Fibroblast of lung (primary cell): ENCODE results near the gene LCN15. TPM values are rescaled to one million over a fixed set of nuclear protein-coding genes. Genes with fewer than 3 reads are reported as not detected.

ENCODE experiments used
- DNase-seq, 2 donors: peaks; one replicate each; pipeline versions ENCODE4 v3.0.0 to v3.0.0-alpha.2; 2010; ENCODE audit warnings: low read depth in 2 of 2
- H2AFZ ChIP-seq: 2 replicates; pipeline ENCODE4 v1.5.1; 2012; ENCODE audit warnings: low read length, control low read depth, inconsistent platforms
- H3K27ac ChIP-seq: 2 replicates; pipeline ENCODE4 v1.5.1; 2011; ENCODE audit warnings: low read length, control low read depth; ENCODE audit not compliant: insufficient read depth
- H3K27me3 ChIP-seq: 2 replicates; pipeline ENCODE4 v1.5.1; 2011; ENCODE audit warnings: mild to moderate bottlenecking, low read length; ENCODE audit not compliant: control insufficient read depth, insufficient read depth
- H3K36me3 ChIP-seq: 2 replicates; pipeline ENCODE4 v1.5.1; 2011; ENCODE audit warnings: low read length; ENCODE audit not compliant: control insufficient read depth, insufficient read depth
- H3K4me1 ChIP-seq: 2 replicates; pipeline ENCODE4 v1.5.1; 2011; ENCODE audit warnings: low read length; ENCODE audit not compliant: control insufficient read depth, insufficient read depth; ENCODE audit errors: extremely low read depth
- H3K4me2 ChIP-seq: 2 replicates; pipeline ENCODE4 v1.5.1; 2011; ENCODE audit warnings: low read length, control low read depth; ENCODE audit not compliant: insufficient read depth; ENCODE audit errors: extremely low read depth
- H3K4me3 ChIP-seq, 4 experiments: fragments of 200-600 bp in 1 of 4; sonication (generic) in 1 of 4; replicated peaks in 1 of 4; 2 replicates each; pipeline ENCODE4 v1.5.1; 2011 to 2016; ENCODE audit warnings: low read length in 4 of 4, low read depth in 3 of 4, mild to moderate bottlenecking in 3 of 4, control low read depth in 2 of 4, inconsistent platforms in 1 of 4, mixed read lengths in 1 of 4; ENCODE audit not compliant: insufficient read depth in 1 of 4; ENCODE audit errors: control extremely low read depth in 1 of 4
- H3K79me2 ChIP-seq: 2 replicates; pipeline ENCODE4 v1.5.1; 2012; ENCODE audit warnings: mild to moderate bottlenecking, low read length, inconsistent platforms; ENCODE audit not compliant: control insufficient read depth, insufficient read depth
- H3K9ac ChIP-seq: 2 replicates; pipeline ENCODE4 v1.5.1; 2011; ENCODE audit warnings: mild to moderate bottlenecking, low read length, control low read depth; ENCODE audit not compliant: insufficient read depth
- H3K9me3 ChIP-seq: 2 replicates; pipeline ENCODE4 v1.5.1; 2012; ENCODE audit warnings: low read depth, low read length; ENCODE audit not compliant: control insufficient read depth, insufficient read depth
- H4K20me1 ChIP-seq: 2 replicates; pipeline ENCODE4 v1.5.1; 2011; ENCODE audit warnings: low read length; ENCODE audit not compliant: control insufficient read depth, insufficient read depth; ENCODE audit errors: extremely low read depth
- CTCF ChIP-seq, 2 donors: IDR thresholded peaks in 1 of 2; conservative IDR thresholded peaks in 1 of 2; 1 replicate in 1 of 2; 2 replicates in 1 of 2; pipeline ENCODE4 v1.5.1; 2011 to 2012; ENCODE audit warnings: low read length in 2 of 2, control low read depth in 1 of 2, inconsistent platforms in 1 of 2, low read depth in 1 of 2, mild to moderate bottlenecking in 1 of 2
- EZH2 ChIP-seq: IDR thresholded peaks from 2 replicates; pipeline ENCODE4 v1.5.1; 2012; ENCODE audit warnings: low read length, control low read depth, mild to moderate bottlenecking; ENCODE audit errors: missing control alignments
- polyA plus RNA-seq, 2 donors: library from polyadenylated mRNA; depleted of rRNA in 1 of 2; stranded (reverse) in 1 of 2; unstranded in 1 of 2; fragments of >200 nt; gene quantifications; 2 replicates each; pipeline ENCODE4 v1.2.1, GENCODE V29; 2011 to 2012; ENCODE audit warnings: missing spikeins in 1 of 2
- total RNA-seq: library from RNA; depleted of rRNA; stranded (reverse); fragments of >200 nt; gene quantifications from 2 replicates; pipeline ENCODE4 v1.2.1, GENCODE V29; 2014

Gene LCN15
- total and polyA plus RNA-seq, 2 donors (not counting 1 experiment from before 2014, with no cell fraction given): not detected

DNA sequence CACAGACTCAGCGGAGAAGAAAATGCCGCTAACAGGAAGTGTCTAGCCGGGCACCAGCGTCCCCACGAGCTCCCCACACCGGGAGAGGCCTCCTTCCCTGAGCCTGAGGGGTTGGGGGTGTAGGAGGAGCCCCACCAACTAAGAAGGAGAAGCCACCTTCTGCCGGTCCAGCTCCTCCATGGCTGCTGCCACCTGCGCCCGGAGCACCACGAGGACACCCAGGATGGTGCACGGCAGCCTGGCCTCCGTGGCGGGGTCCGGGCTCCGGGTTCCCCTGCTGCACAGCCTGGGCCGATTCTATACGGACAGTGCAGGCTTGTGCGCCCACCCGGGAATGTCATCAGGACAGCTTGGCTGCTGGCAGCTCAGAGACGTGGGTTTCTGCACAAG, 6.6 kb downstream of the LCN15 start:
- Histone ChIP-seq H3K79me2 (no peaks in the 10 kb centered on the region), H3K9me3 (no peaks in the 10 kb centered on the region), H3K36me3 (no peaks in the 10 kb centered on the region), H4K20me1 (no peaks in the 10 kb centered on the region), H3K27me3 (no peaks in the 10 kb centered on the region), H3K9ac (no peak overlapping the region), H3K4me3 (no peak overlapping the region), H3K4me2 (no peak overlapping the region), H3K4me1 (no peaks in the 10 kb centered on the region), H2AFZ (no peak overlapping the region), H3K27ac (no peak overlapping the region)
- TF ChIP-seq CTCF (conservative IDR thresholded peaks at IDR 0.05 in 1 of 2, IDR thresholded peaks at IDR 0.05 in 1 of 2; ENCODE audit: low read depth in 1 of 2, low read length in 2 of 2) (no peak), EZH2 (no peak)
- DNase-seq: no peak

- TF ChIP-seq CTCF (conservative IDR thresholded peaks at IDR 0.05 in 1 of 2, IDR thresholded peaks at IDR 0.05 in 1 of 2; ENCODE audit: low read depth in 1 of 2, low read length in 2 of 2): no peak
- no peak for TF ChIP-seq EZH2
- no peaks in the 10 kb centered on the region for H4K20me1 ChIP-seq
- DNase-seq: no peak
- no peak overlapping the region for H2AFZ ChIP-seq
- no peaks in the 10 kb centered on the region for H3K27me3 ChIP-seq
- H3K9me3 ChIP-seq: no peaks in the 10 kb centered on the region
- H3K4me1 ChIP-seq: no peaks in the 10 kb centered on the region
- H3K4me2 ChIP-seq: no peak overlapping the region
- no peaks in the 10 kb centered on the region for H3K36me3 ChIP-seq
- no peak overlapping the region for H3K27ac ChIP-seq
- H3K9ac ChIP-seq: no peak overlapping the region
- H3K4me3 ChIP-seq: no peak overlapping the region
- H3K79me2 ChIP-seq: no peaks in the 10 kb centered on the region
These were observed 7.0 kb downstream of the LCN15 start for GRCh38 chr9:136757328-136757727.

- Histone ChIP-seq H2AFZ (no peak overlapping the region), H3K79me2 (no peaks in the 10 kb centered on the region), H3K4me1 (no peaks in the 10 kb centered on the region), H3K4me3 (no peak overlapping the region), H3K27ac (no peak overlapping the region), H3K27me3 (no peaks in the 10 kb centered on the region), H3K9ac (no peak overlapping the region), H3K36me3 (no peaks in the 10 kb centered on the region), H3K9me3 (no peaks in the 10 kb centered on the region), H3K4me2 (no peak overlapping the region), H4K20me1 (no peaks in the 10 kb centered on the region)
- DNase-seq: no peak
- TF ChIP-seq EZH2 (no peak), CTCF (conservative IDR thresholded peaks at IDR 0.05 in 1 of 2, IDR thresholded peaks at IDR 0.05 in 1 of 2; ENCODE audit: low read depth in 1 of 2, low read length in 2 of 2) (no peak)
These were observed 7.5 kb downstream of the LCN15 start for GRCh38 chr9:136756836-136757235.
